Astrocyte (in vitro differentiated cells and primary cell): Measurements from ENCODE around the gene FHAD1. TPM values are rescaled to one million over a fixed set of nuclear protein-coding genes. Genes with fewer than 3 reads are reported as not detected.

Experiments
- DNase-seq: peaks from one replicate; pipeline ENCODE4 v3.0.0-alpha.2; 2010; ENCODE audit warnings: low read depth
- FAIRE-seq: peaks from 2 replicates; lab custom pipeline; 2011; peaks lifted over from hg19 to GRCh38; lab: Jason Lieb, UNC
- H2AFZ ChIP-seq: 2 replicates; pipeline ENCODE4 v1.6.0; 2012; ENCODE audit warnings: low read depth, low read length, inconsistent platforms
- H3K27ac ChIP-seq: 2 replicates; pipeline ENCODE4 v1.5.1; 2011; ENCODE audit warnings: low read depth, low read length, inconsistent platforms
- H3K27me3 ChIP-seq: 2 replicates; pipeline ENCODE4 v1.6.0; 2011; ENCODE audit warnings: low read length, inconsistent platforms; ENCODE audit not compliant: insufficient read depth
- H3K36me3 ChIP-seq: 2 replicates; pipeline ENCODE4 v1.5.1; 2011; ENCODE audit warnings: low read length, inconsistent platforms; ENCODE audit not compliant: insufficient read depth
- H3K4me1 ChIP-seq: 2 replicates; pipeline ENCODE4 v1.5.1; 2011; ENCODE audit warnings: low read length, inconsistent platforms; ENCODE audit not compliant: insufficient read depth
- H3K4me2 ChIP-seq: 2 replicates; pipeline ENCODE4 v1.6.0; 2012; ENCODE audit warnings: low read length, inconsistent platforms
- H3K4me3 ChIP-seq: 2 replicates; pipeline ENCODE4 v1.5.1; 2011; ENCODE audit warnings: low read depth, mild to moderate bottlenecking, low read length, inconsistent platforms; ENCODE audit not compliant: insufficient read depth
- H3K79me2 ChIP-seq: 2 replicates; pipeline ENCODE4 v1.6.0; 2012; ENCODE audit warnings: mild to moderate bottlenecking, low read length, inconsistent platforms; ENCODE audit not compliant: insufficient read depth
- H3K9ac ChIP-seq: 2 replicates; pipeline ENCODE4 v1.6.0; 2012; ENCODE audit warnings: mild to moderate bottlenecking, low read length, inconsistent platforms
- H3K9me3 ChIP-seq: 2 replicates; pipeline ENCODE4 v1.5.1; 2012; ENCODE audit warnings: low read depth, mild to moderate bottlenecking, low read length, inconsistent platforms; ENCODE audit not compliant: insufficient read depth
- H4K20me1 ChIP-seq: 2 replicates; pipeline ENCODE4 v1.6.0; 2012; ENCODE audit warnings: low read length, inconsistent platforms; ENCODE audit not compliant: insufficient read depth
- H3K27ac Mint-ChIP-seq: one replicate; pipeline ENCODE4 v1.8.0; 2021; ENCODE audit warnings: mild to moderate bottlenecking, mixed read lengths; ENCODE audit not compliant: unreplicated experiment
- H3K27me3 Mint-ChIP-seq: one replicate; pipeline ENCODE4 v1.8.0; 2021; ENCODE audit warnings: low read depth, mixed read lengths; ENCODE audit not compliant: unreplicated experiment
- H3K36me3 Mint-ChIP-seq: one replicate; pipeline ENCODE4 v1.8.0; 2021; ENCODE audit warnings: low read depth, mixed read lengths; ENCODE audit not compliant: unreplicated experiment
- H3K4me1 Mint-ChIP-seq: one replicate; pipeline ENCODE4 v1.8.0; 2021; ENCODE audit warnings: low read depth, mixed read lengths; ENCODE audit not compliant: unreplicated experiment
- H3K4me3 Mint-ChIP-seq: one replicate; pipeline ENCODE4 v1.8.0; 2021; ENCODE audit warnings: mild to moderate bottlenecking, moderate library complexity, mixed read lengths; ENCODE audit not compliant: unreplicated experiment
- H3K9me3 Mint-ChIP-seq: one replicate; pipeline ENCODE4 v1.8.0; 2021; ENCODE audit warnings: mild to moderate bottlenecking, mixed read lengths; ENCODE audit not compliant: unreplicated experiment
- EZH2 ChIP-seq: IDR thresholded peaks from 2 replicates; pipeline ENCODE4 v1.6.1; 2012; ENCODE audit warnings: mild to moderate bottlenecking, low read length, inconsistent platforms; ENCODE audit not compliant: insufficient read depth
- total RNA-seq: library from RNA; stranded (reverse); gene quantifications from 2 replicates; pipeline ENCODE4 v1.2.1, GENCODE V29; 2021
- TF ChIP-seq, protein P1 (sequence below): IDR thresholded peaks from 2 replicates; pipeline ENCODE4 v1.5.1; 2011; ENCODE audit warnings: low read depth, mild to moderate bottlenecking, inconsistent platforms, low read length, moderate library complexity; ENCODE audit not compliant: insufficient read depth

Gene FHAD1
- total RNA-seq, 1 donor from 2014 or later: 0.25 TPM

- Histone ChIP-seq H3K36me3 (no peaks in the 10 kb centered on the region), H2AFZ (no peak overlapping the region), H4K20me1 (no peaks in the 10 kb centered on the region), H3K9me3 (no peaks in the 10 kb centered on the region), H3K4me1 (no peaks in the 10 kb centered on the region), H3K4me2 (no peak overlapping the region), H3K9ac (no peak overlapping the region), H3K79me2 (no peaks in the 10 kb centered on the region), H3K4me3 (no peak overlapping the region), H3K27me3 (no peaks in the 10 kb centered on the region), H3K27ac (no peak overlapping the region)
- TF ChIP-seq EZH2: no peak
- TF ChIP-seq, protein P1, sequence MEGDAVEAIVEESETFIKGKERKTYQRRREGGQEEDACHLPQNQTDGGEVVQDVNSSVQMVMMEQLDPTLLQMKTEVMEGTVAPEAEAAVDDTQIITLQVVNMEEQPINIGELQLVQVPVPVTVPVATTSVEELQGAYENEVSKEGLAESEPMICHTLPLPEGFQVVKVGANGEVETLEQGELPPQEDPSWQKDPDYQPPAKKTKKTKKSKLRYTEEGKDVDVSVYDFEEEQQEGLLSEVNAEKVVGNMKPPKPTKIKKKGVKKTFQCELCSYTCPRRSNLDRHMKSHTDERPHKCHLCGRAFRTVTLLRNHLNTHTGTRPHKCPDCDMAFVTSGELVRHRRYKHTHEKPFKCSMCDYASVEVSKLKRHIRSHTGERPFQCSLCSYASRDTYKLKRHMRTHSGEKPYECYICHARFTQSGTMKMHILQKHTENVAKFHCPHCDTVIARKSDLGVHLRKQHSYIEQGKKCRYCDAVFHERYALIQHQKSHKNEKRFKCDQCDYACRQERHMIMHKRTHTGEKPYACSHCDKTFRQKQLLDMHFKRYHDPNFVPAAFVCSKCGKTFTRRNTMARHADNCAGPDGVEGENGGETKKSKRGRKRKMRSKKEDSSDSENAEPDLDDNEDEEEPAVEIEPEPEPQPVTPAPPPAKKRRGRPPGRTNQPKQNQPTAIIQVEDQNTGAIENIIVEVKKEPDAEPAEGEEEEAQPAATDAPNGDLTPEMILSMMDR: no peak
- Mint-ChIP-seq H3K36me3 (no peaks in the 10 kb centered on the region), H3K4me1 (no peaks in the 10 kb centered on the region), H3K9me3 (no peaks in the 10 kb centered on the region), H3K27me3 (peaks cover 27% of the 10 kb centered on the region), H3K27ac (no peak overlapping the region), H3K4me3 (no peak overlapping the region)
- no peak for FAIRE-seq
- DNase-seq: no peak
Measured at GRCh38 chr1:15441247-15441646, 194.2 kb downstream of the FHAD1 start.

DNA sequence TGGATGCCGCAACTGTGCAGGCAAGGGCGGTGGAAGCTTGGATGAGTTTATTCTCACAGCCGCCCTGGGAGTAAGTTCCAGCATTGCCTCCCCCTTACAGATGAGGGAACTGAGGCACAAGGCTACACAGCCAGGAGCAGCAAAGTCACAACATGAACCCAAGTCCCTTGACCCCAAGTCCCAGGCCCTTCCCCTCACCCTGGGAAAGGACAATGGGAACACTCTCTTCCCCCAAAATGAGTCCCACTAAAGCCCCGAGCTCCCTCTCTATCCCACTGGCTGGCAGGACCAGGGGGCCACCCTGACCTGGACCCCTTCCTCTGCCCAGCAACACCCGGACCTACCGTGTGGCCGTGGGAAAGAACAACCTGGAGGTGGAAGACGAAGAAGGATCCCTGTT, 195.1 kb downstream of the FHAD1 start:
- H3K36me3 Mint-ChIP-seq: no peaks in the 10 kb centered on the region

GRCh38 chr1:15442759-15443158, 195.7 kb downstream of the FHAD1 start:
- Mint-ChIP-seq H3K9me3 (no peaks in the 10 kb centered on the region), H3K27ac (no peak overlapping the region), H3K27me3 (peaks cover 32% of the 10 kb centered on the region), H3K4me3 (no peak overlapping the region), H3K4me1 (no peaks in the 10 kb centered on the region), H3K36me3 (no peaks in the 10 kb centered on the region)
- H3K9me3 ChIP-seq: no peaks in the 10 kb centered on the region
- no peak overlapping the region for H3K9ac ChIP-seq
- no peaks in the 10 kb centered on the region for H3K79me2 ChIP-seq
- no peak overlapping the region for H3K4me3 ChIP-seq
- H3K36me3 ChIP-seq: no peaks in the 10 kb centered on the region
- H3K27me3 ChIP-seq: peaks cover 4% of the 10 kb centered on the region
- TF ChIP-seq EZH2: no peak
- DNase-seq (no peak), FAIRE-seq (no peak)
- H3K4me2 ChIP-seq: no peak overlapping the region
- no peaks in the 10 kb centered on the region for H4K20me1 ChIP-seq
- H2AFZ ChIP-seq: no peak overlapping the region
- no peaks in the 10 kb centered on the region for H3K4me1 ChIP-seq
- H3K27ac ChIP-seq: no peak overlapping the region

More for the DNA sequence above, 195.1 kb downstream of the FHAD1 start:
- Mint-ChIP-seq H3K9me3 (no peaks in the 10 kb centered on the region), H3K27me3 (peaks cover 29% of the 10 kb centered on the region), H3K4me3 (no peak overlapping the region), H3K4me1 (no peaks in the 10 kb centered on the region), H3K27ac (no peak overlapping the region)
- no peaks in the 10 kb centered on the region for H3K4me1 ChIP-seq
- H3K36me3 ChIP-seq: no peaks in the 10 kb centered on the region
- no peaks in the 10 kb centered on the region for H4K20me1 ChIP-seq
- peaks cover under 1% of the 10 kb centered on the region for H3K27me3 ChIP-seq
- no peak overlapping the region for H3K4me3 ChIP-seq
- no peak for TF ChIP-seq EZH2
- TF ChIP-seq, protein P1: no peak
- H3K9me3 ChIP-seq: no peaks in the 10 kb centered on the region
- FAIRE-seq (no peak), DNase-seq (no peak)
- H3K79me2 ChIP-seq: no peaks in the 10 kb centered on the region
- H3K4me2 ChIP-seq: no peak overlapping the region
- no peak overlapping the region for H2AFZ ChIP-seq
- H3K9ac ChIP-seq: no peak overlapping the region
- no peak overlapping the region for H3K27ac ChIP-seq
